Activated T-helper 1 cell treated with anti-CD3 and anti-CD28 coated beads, Interleukin-12 subunit alpha, Interleukin-12 subunit beta, Interleukin-2, Interleukin-4 antibody, amounts not matched to agents 30 ng/mL and 10 ng/mL and 1 ng/mL, durations not matched to agents 14 hours and 24 hours and 36 hours (primary cell): ENCODE measurements around the gene RPN2. TPM values are rescaled to one million over a fixed set of nuclear protein-coding genes. Genes with fewer than 3 reads are reported as not detected.

Experiments
- DNase-seq: peaks from one replicate; pipeline ENCODE4 v3.0.0; 2021; ENCODE audit warnings: low spot score
- H3K27ac Mint-ChIP-seq: one replicate; pipeline ENCODE4 v1.8.0; 2021; ENCODE audit warnings: mild to moderate bottlenecking, mixed read lengths
- H3K27me3 Mint-ChIP-seq: one replicate; pipeline ENCODE4 v1.8.0; 2022; ENCODE audit warnings: mild to moderate bottlenecking, moderate library complexity, mixed read lengths; ENCODE audit not compliant: insufficient read depth
- H3K36me3 Mint-ChIP-seq: one replicate; pipeline ENCODE4 v1.8.0; 2021; ENCODE audit warnings: low read depth, mixed read lengths
- H3K4me1 Mint-ChIP-seq: one replicate; pipeline ENCODE4 v1.8.0; 2021; ENCODE audit warnings: low read depth, mixed read lengths
- H3K4me3 Mint-ChIP-seq: one replicate; pipeline ENCODE4 v1.8.0; 2021; ENCODE audit warnings: mild to moderate bottlenecking, moderate library complexity, mixed read lengths
- H3K9me3 Mint-ChIP-seq: one replicate; pipeline ENCODE4 v1.8.0; 2021; ENCODE audit warnings: mixed read lengths
- intact Hi-C: fragments of 100-400 bp; cut with micrococcal nuclease; formaldehyde crosslinking; loops from one replicate; pipeline ENCODE4 v1.15.1; 2024
- total RNA-seq: library from RNA; stranded (reverse); gene quantifications from 2 replicates; pipeline ENCODE4 v1.2.3, GENCODE V29; 2022

The RPN2 gene
- total RNA-seq, 1 donor from 2014 or later, result 223 TPM

GRCh38 chr20:37257988-37258387, 78.9 kb downstream of the RPN2 start:
- H3K27me3 Mint-ChIP-seq, result peaks cover 11% of the 10 kb centered on the region
- no peaks in the 10 kb centered on the region for H3K9me3 Mint-ChIP-seq
- H3K4me3 Mint-ChIP-seq, result no peak overlapping the region
- DNase-seq, result no peak
- H3K27ac Mint-ChIP-seq, result no peak overlapping the region
- no peaks in the 10 kb centered on the region for H3K36me3 Mint-ChIP-seq
- intact Hi-C loops, result no loop called here
- H3K4me1 Mint-ChIP-seq, result no peaks in the 10 kb centered on the region

GRCh38 chr20:37259031-37259430, 79.9 kb downstream of the RPN2 start:
- peaks cover 11% of the 10 kb centered on the region for H3K27me3 Mint-ChIP-seq
- H3K27ac Mint-ChIP-seq, result no peak overlapping the region
- no peaks in the 10 kb centered on the region for H3K9me3 Mint-ChIP-seq
- no peaks in the 10 kb centered on the region for H3K36me3 Mint-ChIP-seq
- H3K4me3 Mint-ChIP-seq, result no peak overlapping the region
- no peak for DNase-seq
- H3K4me1 Mint-ChIP-seq, result no peaks in the 10 kb centered on the region
- intact Hi-C loops, result no loop called here

- intact Hi-C loops, result no loop called here
- no peaks in the 10 kb centered on the region for H3K4me1 Mint-ChIP-seq
- DNase-seq, result no peak
- no peaks in the 10 kb centered on the region for H3K36me3 Mint-ChIP-seq
- H3K4me3 Mint-ChIP-seq, result no peak overlapping the region
- peaks cover 11% of the 10 kb centered on the region for H3K27me3 Mint-ChIP-seq
- H3K9me3 Mint-ChIP-seq, result no peaks in the 10 kb centered on the region
- no peak overlapping the region for H3K27ac Mint-ChIP-seq
Measured at GRCh38 chr20:37259865-37260264, 80.7 kb downstream of the RPN2 start.

GRCh38 chr20:37260923-37261322, 81.8 kb downstream of the RPN2 start:
- Mint-ChIP-seq H3K9me3 (no peaks in the 10 kb centered on the region), H3K27ac (no peak overlapping the region), H3K36me3 (no peaks in the 10 kb centered on the region), H3K4me3 (no peak overlapping the region), H3K27me3 (peaks cover 10% of the 10 kb centered on the region), H3K4me1 (no peaks in the 10 kb centered on the region)
- DNase-seq, result no peak
- intact Hi-C loops, result no loop called here

- intact Hi-C loops, result no loop called here
- H3K27ac Mint-ChIP-seq, result no peak within 1 kb of the TSS
- DNase-seq, result no peak
- H3K4me3 Mint-ChIP-seq, result no peak within 1 kb of the TSS
- H3K9me3 Mint-ChIP-seq, result no peaks in the 10 kb centered on the region
- H3K4me1 Mint-ChIP-seq, result no peaks in the 10 kb centered on the region
- no peaks in the 10 kb centered on the region for H3K36me3 Mint-ChIP-seq
- peaks cover 8% of the 10 kb centered on the region for H3K27me3 Mint-ChIP-seq
Measured at GRCh38 chr20:37261714-37262113, 82.6 kb downstream of the RPN2 start, which contains the start of gene GHRH. TSS of gene GHRH (minus strand) at chr20:37261814. CDS start at chr20:37256889, 4,925 bp downstream.

- Mint-ChIP-seq H3K27ac (no peak overlapping the region), H3K4me3 (no peak overlapping the region), H3K4me1 (no peaks in the 10 kb centered on the region), H3K27me3 (peaks cover 8% of the 10 kb centered on the region), H3K9me3 (no peaks in the 10 kb centered on the region), H3K36me3 (no peaks in the 10 kb centered on the region)
- DNase-seq, result no peak
- intact Hi-C loops, result no loop called here
Measured at GRCh38 chr20:37262505-37262904, 83.4 kb downstream of the RPN2 start.

- no peak overlapping the region for H3K4me3 Mint-ChIP-seq
- no peaks in the 10 kb centered on the region for H3K36me3 Mint-ChIP-seq
- no peak overlapping the region for H3K27ac Mint-ChIP-seq
- intact Hi-C loops, result no loop called here
- no peaks in the 10 kb centered on the region for H3K4me1 Mint-ChIP-seq
- DNase-seq, result no peak
- no peaks in the 10 kb centered on the region for H3K9me3 Mint-ChIP-seq
- H3K27me3 Mint-ChIP-seq, result peaks cover 8% of the 10 kb centered on the region
Measured at GRCh38 chr20:37263686-37264085, 84.6 kb downstream of the RPN2 start.

- H3K4me1 Mint-ChIP-seq, result peaks cover 5% of the 10 kb centered on the region
- H3K36me3 Mint-ChIP-seq, result no peaks in the 10 kb centered on the region
- H3K27ac Mint-ChIP-seq, result no peak overlapping the region
- no peaks in the 10 kb centered on the region for H3K9me3 Mint-ChIP-seq
- intact Hi-C loops, result no loop called here
- no peak overlapping the region for H3K4me3 Mint-ChIP-seq
- peaks cover 6% of the 10 kb centered on the region for H3K27me3 Mint-ChIP-seq
- no peak for DNase-seq
Measured at GRCh38 chr20:37265152-37265551, 86.0 kb downstream of the RPN2 start.

GRCh38 chr20:37266940-37267666, 88.0 kb downstream of the RPN2 start:
- no peak for DNase-seq
- H3K27ac Mint-ChIP-seq, result no peak overlapping the region
- H3K4me3 Mint-ChIP-seq, result no peak overlapping the region
- H3K36me3 Mint-ChIP-seq, result no peaks in the 10 kb centered on the region
- peaks cover 5% of the 10 kb centered on the region for H3K4me1 Mint-ChIP-seq
- intact Hi-C loops, result no loop called here
- H3K27me3 Mint-ChIP-seq, result peaks cover 2% of the 10 kb centered on the region
- no peaks in the 10 kb centered on the region for H3K9me3 Mint-ChIP-seq

GRCh38 chr20:37267667-37268313, 88.7 kb downstream of the RPN2 start:
- Mint-ChIP-seq H3K36me3 (no peaks in the 10 kb centered on the region), H3K9me3 (no peaks in the 10 kb centered on the region), H3K27me3 (no peaks in the 10 kb centered on the region), H3K4me1 (peaks cover 5% of the 10 kb centered on the region), H3K4me3 (no peak overlapping the region), H3K27ac (no peak overlapping the region)
- intact Hi-C loops, result no loop called here
- no peak for DNase-seq

GRCh38 chr20:37270576-37271420, 91.7 kb downstream of the RPN2 start:
- Mint-ChIP-seq H3K4me3 (no peak overlapping the region), H3K27me3 (no peaks in the 10 kb centered on the region), H3K27ac (no peak overlapping the region), H3K9me3 (no peaks in the 10 kb centered on the region), H3K36me3 (no peaks in the 10 kb centered on the region), H3K4me1 (peaks cover 5% of the 10 kb centered on the region)
- DNase-seq, result no peak
- intact Hi-C loops, result no loop called here

GRCh38 chr20:37271421-37271768, 92.3 kb downstream of the RPN2 start:
- Mint-ChIP-seq H3K4me3 (no peak overlapping the region), H3K4me1 (peaks cover 5% of the 10 kb centered on the region), H3K9me3 (no peaks in the 10 kb centered on the region), H3K27me3 (no peaks in the 10 kb centered on the region), H3K27ac (no peak overlapping the region), H3K36me3 (no peaks in the 10 kb centered on the region)
- intact Hi-C loops, result no loop called here
- DNase-seq, result no peak

GRCh38 chr20:37273988-37274387, 94.9 kb downstream of the RPN2 start:
- intact Hi-C loops, result no loop called here
- Mint-ChIP-seq H3K27me3 (peaks cover 2% of the 10 kb centered on the region), H3K27ac (no peak overlapping the region), H3K4me1 (peaks cover 5% of the 10 kb centered on the region), H3K9me3 (no peaks in the 10 kb centered on the region), H3K36me3 (no peaks in the 10 kb centered on the region), H3K4me3 (no peak overlapping the region)
- DNase-seq, result no peak
